WERI-Rb-1 (cell line): Measurements from ENCODE around the gene MGAT1.

Experiments used
- DNase-seq: peaks from one replicate; pipeline ENCODE4 v3.0.0-alpha.2; 2020
- H3K27ac ChIP-seq: fragments of 250-450 bp; sonication (Bioruptor Pico); 2 replicates; pipeline ENCODE4 v1.5.1; 2020; ENCODE audit warnings: mild to moderate bottlenecking, moderate library complexity
- H3K27me3 ChIP-seq: fragments of 250-450 bp; sonication (Bioruptor Pico); 2 replicates; pipeline ENCODE4 v1.5.1; 2021; ENCODE audit warnings: mild to moderate bottlenecking, low read depth, moderate library complexity; ENCODE audit not compliant: insufficient read depth, severe bottlenecking
- H3K36me3 ChIP-seq: fragments of 250-450 bp; sonication (Bioruptor Pico); 2 replicates; pipeline ENCODE4 v1.5.1; 2020; ENCODE audit warnings: mild to moderate bottlenecking, moderate library complexity
- H3K4me3 ChIP-seq: 2 replicates; pipeline ENCODE4 v1.5.1; 2011; ENCODE audit warnings: low read depth, mild to moderate bottlenecking, control low read depth, low read length
- H3K9me3 ChIP-seq: fragments of 250-450 bp; sonication (Bioruptor Pico); 2 replicates; pipeline ENCODE4 v1.5.1; 2021; ENCODE audit warnings: mild to moderate bottlenecking, moderate library complexity; ENCODE audit not compliant: severe bottlenecking
- CTCF ChIP-seq: IDR thresholded peaks from 2 replicates; pipeline ENCODE4 v1.5.1; 2011; ENCODE audit warnings: low read depth, mild to moderate bottlenecking, control low read depth, inconsistent platforms, low read length

MGAT1 gene

GRCh38 chr5:180777475-180777874, 25.1 kb downstream of the MGAT1 start:
- Histone ChIP-seq H3K36me3 (no peaks in the 10 kb centered on the region), H3K27ac (no peak overlapping the region), H3K9me3 (no peaks in the 10 kb centered on the region), H3K4me3 (no peak overlapping the region), H3K27me3 (no peaks in the 10 kb centered on the region)
- no peak for DNase-seq
- TF ChIP-seq CTCF = no peak

GRCh38 chr5:180776376-180776775, 26.2 kb downstream of the MGAT1 start:
- no peak for DNase-seq
- Histone ChIP-seq H3K9me3 (no peaks in the 10 kb centered on the region), H3K27ac (no peak overlapping the region), H3K27me3 (no peaks in the 10 kb centered on the region), H3K36me3 (no peaks in the 10 kb centered on the region), H3K4me3 (no peak overlapping the region)
- TF ChIP-seq CTCF = no peak

- TF ChIP-seq CTCF = no peak
- Histone ChIP-seq H3K9me3 (no peaks in the 10 kb centered on the region), H3K36me3 (no peaks in the 10 kb centered on the region), H3K4me3 (no peak overlapping the region), H3K27me3 (no peaks in the 10 kb centered on the region), H3K27ac (no peak overlapping the region)
- DNase-seq = no peak
These were observed 27.0 kb downstream of the MGAT1 start for GRCh38 chr5:180775624-180776023.

- H3K36me3 ChIP-seq = no peaks in the 10 kb centered on the region
- no peak for TF ChIP-seq CTCF
- H3K27me3 ChIP-seq = no peaks in the 10 kb centered on the region
- H3K27ac ChIP-seq = no peak overlapping the region
- no peaks in the 10 kb centered on the region for H3K9me3 ChIP-seq
- DNase-seq = no peak
- H3K4me3 ChIP-seq = no peak overlapping the region
These were observed 30.8 kb downstream of the MGAT1 start for GRCh38 chr5:180771839-180772238.

GRCh38 chr5:180769821-180770220, 32.8 kb downstream of the MGAT1 start:
- no peak overlapping the region for H3K27ac ChIP-seq

More at GRCh38 chr5:180769821-180770220, 32.8 kb downstream of the MGAT1 start:
- no peak for DNase-seq
- no peak for TF ChIP-seq CTCF
- peaks cover 3% of the 10 kb centered on the region for H3K27me3 ChIP-seq
- H3K9me3 ChIP-seq = no peaks in the 10 kb centered on the region
- no peak overlapping the region for H3K4me3 ChIP-seq
- no peaks in the 10 kb centered on the region for H3K36me3 ChIP-seq
